SHP77 (cell line): ENCODE measurements around the gene KRTAP10-11.
"Not testable (repeated sequence)": the region's sequence is repeated elsewhere in the genome, so short reads cannot be mapped to it uniquely, and the experiment has no call there.

Experiments
- DNase-seq, 2 experiments: peaks; one replicate each; lab custom pipeline; 2025; lab: John Stamatoyannopoulos, UW

KRTAP10-11 gene

GRCh38 chr21:44615466-44615865 is 30.7 kb upstream of the KRTAP10-11 start:
- no peak for DNase-seq

GRCh38 chr21:44615911-44616590 is 30.2 kb upstream of the KRTAP10-11 start:
- no peak for DNase-seq

- no peak for DNase-seq
Observed at GRCh38 chr21:44616591-44616926, 29.7 kb upstream of the KRTAP10-11 start.

DNA sequence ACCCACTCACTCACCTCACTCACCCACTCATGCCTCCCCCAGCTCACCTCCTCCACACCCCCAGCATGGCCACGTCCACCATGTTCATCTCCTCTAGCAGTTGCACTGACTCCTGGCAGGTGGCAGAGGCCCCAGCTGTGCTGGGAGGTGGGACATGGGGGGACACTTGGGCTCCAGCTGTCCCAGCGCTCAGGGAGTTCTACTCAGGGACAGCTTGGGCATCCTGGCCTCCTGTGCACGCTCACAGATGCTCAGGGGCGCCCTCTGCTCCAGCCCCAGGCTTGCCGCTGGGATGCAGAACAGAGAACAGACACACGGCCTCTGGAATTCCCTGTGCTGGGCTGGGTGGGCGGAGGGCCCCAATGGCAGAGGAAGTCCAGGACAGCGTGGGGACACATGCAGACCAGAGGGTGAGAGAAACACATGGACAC is 29.1 kb upstream of the KRTAP10-11 start:
- no peak for DNase-seq

GRCh38 chr21:44618504-44618903 is 27.7 kb upstream of the KRTAP10-11 start:
- no peak for DNase-seq

- DNase-seq: no peak
Observed at GRCh38 chr21:44618909-44619308, 27.3 kb upstream of the KRTAP10-11 start.

GRCh38 chr21:44619886-44620285 is 26.3 kb upstream of the KRTAP10-11 start:
- DNase-seq: no peak

DNA sequence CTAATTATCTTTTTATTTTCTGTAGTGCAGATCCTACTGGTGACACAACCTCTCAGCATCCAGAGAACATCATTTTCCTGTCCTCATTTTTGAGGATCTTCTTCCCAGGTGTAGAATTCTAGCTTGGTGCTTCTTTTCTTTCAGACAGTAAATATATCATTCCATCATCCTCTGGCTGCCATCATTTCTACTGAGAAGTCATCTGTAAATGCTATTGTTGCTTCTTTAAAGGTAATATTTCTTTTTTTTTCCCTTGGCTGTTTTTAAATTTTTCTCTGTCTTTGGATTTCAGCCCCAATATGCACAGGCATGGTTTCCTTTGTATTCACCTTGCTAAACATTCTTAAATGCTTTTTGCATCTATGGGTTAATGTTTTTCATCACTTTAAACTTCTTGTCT is 22.6 kb upstream of the KRTAP10-11 start:
- DNase-seq: no peak

- no peak for DNase-seq
Observed at GRCh38 chr21:44625756-44626155, 20.5 kb upstream of the KRTAP10-11 start.

DNA sequence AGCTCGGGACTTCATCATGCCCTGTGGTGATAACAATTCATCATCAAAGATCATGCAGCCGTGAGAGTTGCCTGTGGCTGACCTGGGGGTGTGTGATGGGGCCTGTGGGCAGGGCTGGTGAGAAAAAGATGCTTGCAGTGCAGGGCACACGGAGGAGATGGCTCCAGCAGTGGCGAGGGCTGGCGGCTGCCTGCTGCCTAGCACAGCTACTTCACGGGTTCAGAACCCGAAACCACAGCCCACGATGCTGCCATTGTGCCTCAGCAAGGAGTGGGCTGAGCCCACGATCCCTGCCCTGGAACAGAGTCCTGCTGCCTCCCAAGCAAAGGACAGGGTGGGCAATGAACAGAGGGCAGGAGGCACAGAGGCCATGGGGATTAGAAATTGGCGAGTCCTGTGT is 20.0 kb upstream of the KRTAP10-11 start:
- DNase-seq: no peak

DNA sequence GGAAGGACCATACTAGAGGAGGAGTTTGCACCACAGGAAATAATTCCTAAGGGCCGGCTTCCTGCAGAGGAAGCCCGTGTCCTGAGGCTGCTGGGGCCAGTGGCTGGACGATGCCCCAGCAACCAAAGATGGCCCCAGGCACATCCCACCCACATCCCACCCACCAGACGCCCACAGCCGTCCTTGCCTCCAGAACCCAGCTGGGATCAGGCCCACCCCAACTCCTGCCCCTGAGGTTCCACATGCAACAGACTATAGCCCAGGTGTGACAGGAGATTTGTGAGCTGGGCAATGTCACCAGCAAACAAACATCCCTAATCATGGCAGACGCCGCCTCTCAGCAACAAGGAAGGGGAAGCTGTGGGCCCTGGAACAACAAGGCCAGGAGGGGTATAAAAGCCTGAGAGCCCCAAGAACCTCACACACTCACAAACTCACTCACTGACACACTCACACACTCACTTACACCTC is 19.5 kb upstream of the KRTAP10-11 start, which contains the start of gene KRTAP10-9:
Gene KRTAP10-9 (plus strand): TSS at position 421 of the 471 bp plus-strand sequence. CDS start 79 bp downstream, outside the sequence.
- DNase-seq: no peak

DNA sequence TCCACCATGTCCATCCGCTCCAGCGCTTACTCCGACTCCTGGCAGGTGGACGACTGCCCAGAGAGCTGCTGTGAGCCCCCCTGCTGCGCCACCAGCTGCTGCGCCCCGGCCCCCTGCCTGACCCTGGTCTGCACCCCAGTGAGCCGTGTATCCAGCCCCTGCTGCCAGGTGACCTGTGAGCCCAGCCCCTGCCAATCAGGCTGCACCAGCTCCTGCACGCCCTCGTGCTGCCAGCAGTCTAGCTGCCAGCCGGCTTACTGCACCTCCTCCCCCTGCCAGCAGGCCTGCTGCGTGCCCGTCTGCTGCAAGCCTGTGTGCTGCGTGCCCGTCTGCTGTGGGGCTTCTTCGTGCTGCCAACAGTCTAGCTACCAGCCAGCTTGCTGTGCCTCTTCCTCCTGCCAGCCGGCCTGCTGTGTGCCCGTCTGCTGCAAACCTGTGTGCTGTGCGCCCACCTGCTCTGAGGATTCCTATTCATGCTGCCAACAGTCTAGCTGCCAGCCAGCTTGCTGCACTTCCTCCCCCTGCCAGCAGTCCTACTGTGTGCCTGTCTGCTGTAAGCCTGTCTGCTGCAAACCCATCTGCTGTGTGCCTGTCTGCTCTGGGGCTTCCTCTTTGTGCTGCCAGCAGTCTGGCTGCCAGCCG is 18.9 kb upstream of the KRTAP10-11 start:
- DNase-seq: not testable (repeated sequence)

- not testable (repeated sequence) for DNase-seq
Observed at GRCh38 chr21:44627831-44628233, 18.4 kb upstream of the KRTAP10-11 start.

- no peak for DNase-seq
Observed at GRCh38 chr21:44628707-44629391, 17.4 kb upstream of the KRTAP10-11 start.

- no peak for DNase-seq
Observed at GRCh38 chr21:44630440-44630839, 15.8 kb upstream of the KRTAP10-11 start.

DNA sequence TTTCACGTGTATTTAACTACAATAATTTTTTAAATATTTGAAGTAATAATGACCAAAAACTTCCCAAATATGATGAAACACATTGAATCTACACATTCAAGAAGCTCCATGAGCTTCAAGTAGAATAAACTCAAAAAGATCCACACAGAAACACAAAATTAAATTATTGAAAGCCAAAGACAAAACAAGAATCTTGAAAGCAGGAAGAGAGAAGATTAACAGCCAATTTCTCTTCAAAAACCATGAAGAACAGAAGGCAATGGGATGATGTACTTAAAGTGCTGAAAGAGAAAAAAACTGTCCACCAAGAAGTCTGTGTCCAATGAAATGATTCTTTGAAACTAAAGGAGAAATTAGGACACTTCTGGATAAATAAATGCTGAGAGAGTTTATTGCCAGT is 14.1 kb upstream of the KRTAP10-11 start:
- no peak for DNase-seq

DNA sequence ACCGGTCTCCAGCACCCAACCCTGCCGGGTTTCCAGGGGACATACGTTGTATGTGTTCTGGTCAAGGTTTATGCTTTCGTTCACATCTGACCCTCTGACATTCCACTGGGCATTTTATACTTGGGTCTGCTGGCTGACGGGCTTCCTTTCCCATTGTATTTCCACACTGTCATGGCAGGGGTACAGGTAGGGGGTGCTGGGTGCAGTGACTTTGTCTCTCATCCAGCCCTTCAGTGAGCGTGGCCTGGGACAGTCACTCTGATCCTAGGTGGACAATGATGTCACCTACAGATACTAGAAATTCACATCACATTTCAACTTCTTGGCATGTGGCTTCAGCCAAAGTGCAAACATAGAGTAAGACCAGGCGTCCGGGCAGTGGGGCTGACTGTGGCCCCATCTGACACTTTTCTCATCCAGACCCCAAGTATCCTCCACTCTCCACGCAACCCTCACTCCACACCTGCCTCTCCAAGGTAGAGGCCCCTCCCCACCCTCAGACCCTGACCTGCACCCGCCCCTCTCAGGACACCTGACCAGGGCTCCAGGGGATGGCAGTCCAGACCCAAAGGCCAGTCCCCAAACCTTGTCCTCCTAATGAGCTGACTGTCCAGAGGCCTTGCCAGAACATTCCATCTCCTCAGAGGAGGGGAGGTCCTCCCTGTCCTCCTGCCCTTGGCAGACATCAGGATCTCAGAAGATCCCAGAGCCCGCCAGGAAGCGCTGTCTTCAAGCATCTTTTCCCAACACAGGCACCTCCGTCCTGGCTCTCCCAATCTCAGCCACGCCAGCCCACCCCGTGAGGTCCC is 9.8 kb upstream of the KRTAP10-11 start:
- DNase-seq: no peak

DNA sequence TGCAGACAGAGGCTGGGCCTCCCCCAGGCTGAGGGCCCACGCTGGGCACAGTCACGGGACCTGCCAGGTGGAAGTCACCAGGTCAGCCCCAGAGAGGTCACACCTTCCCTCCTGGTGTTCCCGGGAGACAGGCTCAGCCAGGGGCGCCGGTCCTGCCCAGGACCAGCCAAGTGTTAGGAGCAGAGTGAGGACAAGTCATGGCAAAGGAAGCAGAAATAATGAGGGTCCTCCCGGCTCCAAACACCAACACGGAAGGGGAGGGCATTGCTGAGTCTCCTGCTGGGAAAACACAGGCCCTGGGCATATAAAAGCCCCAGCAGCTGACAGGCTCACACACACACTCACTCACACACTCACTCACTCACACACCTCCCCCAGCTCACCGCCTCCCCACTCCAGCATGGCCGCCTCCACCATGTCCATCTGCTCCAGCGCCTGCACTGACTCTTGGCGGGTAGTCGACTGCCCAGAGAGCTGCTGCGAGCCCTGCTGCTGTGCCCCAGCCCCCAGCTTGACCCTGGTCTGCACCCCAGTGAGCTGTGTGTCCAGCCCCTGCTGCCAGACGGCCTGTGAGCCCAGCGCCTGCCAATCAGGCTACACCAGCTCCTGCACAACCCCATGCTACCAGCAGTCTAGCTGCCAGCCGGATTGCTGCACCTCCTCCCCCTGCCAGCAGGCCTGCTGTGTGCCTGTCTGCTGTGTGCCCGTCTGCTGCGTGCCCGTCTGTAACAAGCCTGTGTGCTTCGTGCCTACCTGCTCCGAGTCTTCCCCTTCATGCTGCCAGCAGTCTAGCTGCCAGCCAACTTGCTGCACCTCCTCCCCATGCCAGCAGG is 9.0 kb upstream of the KRTAP10-11 start, which contains the start of gene KRTAP10-10:
Gene KRTAP10-10 (plus strand): TSS at position 339 of the 833 bp plus-strand sequence. CDS start 62 bp downstream, at position 401.
- peak; percentile 24 to 39 for DNase-seq

- peak in 1 of 2 experiments; percentile 44 for DNase-seq
Observed at GRCh38 chr21:44637851-44638348, 8.3 kb upstream of the KRTAP10-11 start.

GRCh38 chr21:44638506-44639330 is 7.5 kb upstream of the KRTAP10-11 start:
- not testable (repeated sequence) for DNase-seq
